Activated naive CD4-positive, alpha-beta T cell treated with anti-CD3 and anti-CD28 coated beads for 36 hours (primary cell): Measurements from ENCODE around the gene CDCP2. TPM values are rescaled to one million over a fixed set of nuclear protein-coding genes. Genes with fewer than 3 reads are reported as not detected.

Experiments
- CTCF ChIA-PET: fragments of 350-600 bp; sonication (Branson Sonifier 250); formaldehyde crosslinking; loops from one replicate; lab custom pipeline; 2021; ENCODE audit warnings: antibody characterized with exemption; lab: Charles Lee
- DNase-seq: peaks from one replicate; pipeline ENCODE4 v3.0.0-alpha.2; 2020
- H3K27ac Mint-ChIP-seq: one replicate; pipeline ENCODE4 v1.8.0; 2021; ENCODE audit warnings: mild to moderate bottlenecking, mixed read lengths
- H3K27me3 Mint-ChIP-seq: one replicate; pipeline ENCODE4 v1.8.0; 2021; ENCODE audit warnings: low read depth, mixed read lengths
- H3K36me3 Mint-ChIP-seq: one replicate; pipeline ENCODE4 v1.8.0; 2021; ENCODE audit warnings: low read depth, mixed read lengths
- H3K4me1 Mint-ChIP-seq: one replicate; pipeline ENCODE4 v1.8.0; 2021; ENCODE audit warnings: low read depth, mixed read lengths
- H3K4me3 Mint-ChIP-seq: one replicate; pipeline ENCODE4 v1.8.0; 2021; ENCODE audit warnings: mild to moderate bottlenecking, moderate library complexity, mixed read lengths
- H3K9me3 Mint-ChIP-seq: one replicate; pipeline ENCODE4 v1.8.0; 2021; ENCODE audit warnings: mixed read lengths
- intact Hi-C: fragments of 100-400 bp; cut with micrococcal nuclease; formaldehyde crosslinking; loops from one replicate; pipeline ENCODE4 v1.15.1; 2023
- total RNA-seq, 2 experiments: library from RNA; stranded (reverse); gene quantifications; one replicate each; pipeline ENCODE4 v1.2.3, GENCODE V29; 2021

The CDCP2 gene
- total RNA-seq, 2 experiments from 2014 or later = not detected

GRCh38 chr1:54149734-54150133, 3.1 kb downstream of the CDCP2 start:
- H3K27me3 Mint-ChIP-seq = no peaks in the 10 kb centered on the region
- H3K4me1 Mint-ChIP-seq = no peaks in the 10 kb centered on the region
- H3K9me3 Mint-ChIP-seq = no peaks in the 10 kb centered on the region
- intact Hi-C loops = no loop called here
- H3K36me3 Mint-ChIP-seq = no peaks in the 10 kb centered on the region
- no peak overlapping the region for H3K4me3 Mint-ChIP-seq
- H3K27ac Mint-ChIP-seq = no peak overlapping the region
- CTCF ChIA-PET = no interaction called here
- DNase-seq = no peak

GRCh38 chr1:54144366-54144765, 8.4 kb downstream of the CDCP2 start:
- CTCF ChIA-PET = no interaction called here
- H3K9me3 Mint-ChIP-seq = no peaks in the 10 kb centered on the region
- intact Hi-C loops = no loop called here
- H3K27ac Mint-ChIP-seq = no peak overlapping the region
- H3K36me3 Mint-ChIP-seq = no peaks in the 10 kb centered on the region
- no peaks in the 10 kb centered on the region for H3K4me1 Mint-ChIP-seq
- no peak overlapping the region for H3K4me3 Mint-ChIP-seq
- H3K27me3 Mint-ChIP-seq = no peaks in the 10 kb centered on the region
- no peak for DNase-seq

- Mint-ChIP-seq H3K27me3 (no peaks in the 10 kb centered on the region), H3K36me3 (no peaks in the 10 kb centered on the region), H3K9me3 (no peaks in the 10 kb centered on the region), H3K4me3 (no peak overlapping the region), H3K4me1 (no peaks in the 10 kb centered on the region), H3K27ac (no peak overlapping the region)
- CTCF ChIA-PET = no interaction called here
- intact Hi-C loops = no loop called here
- no peak for DNase-seq
Observed at GRCh38 chr1:54142146-54142900, 10.5 kb downstream of the CDCP2 start.

GRCh38 chr1:54139711-54140110, 13.1 kb downstream of the CDCP2 start:
- intact Hi-C loops = no loop called here
- no peak overlapping the region for H3K27ac Mint-ChIP-seq
- H3K4me1 Mint-ChIP-seq = no peaks in the 10 kb centered on the region

GRCh38 chr1:54138994-54139393, 13.8 kb downstream of the CDCP2 start:
- Mint-ChIP-seq H3K9me3 (no peaks in the 10 kb centered on the region), H3K4me3 (no peak overlapping the region), H3K27me3 (no peaks in the 10 kb centered on the region), H3K36me3 (no peaks in the 10 kb centered on the region), H3K4me1 (no peaks in the 10 kb centered on the region), H3K27ac (no peak overlapping the region)
- CTCF ChIA-PET = no interaction called here
- DNase-seq = no peak
- intact Hi-C loops = no loop called here

More at GRCh38 chr1:54139711-54140110, 13.1 kb downstream of the CDCP2 start:
- DNase-seq = no peak
- H3K27me3 Mint-ChIP-seq = no peaks in the 10 kb centered on the region
- CTCF ChIA-PET = no interaction called here
- H3K9me3 Mint-ChIP-seq = no peaks in the 10 kb centered on the region
- no peak overlapping the region for H3K4me3 Mint-ChIP-seq
- no peaks in the 10 kb centered on the region for H3K36me3 Mint-ChIP-seq

- CTCF ChIA-PET = no interaction called here
- Mint-ChIP-seq H3K4me3 (no peak overlapping the region), H3K9me3 (no peaks in the 10 kb centered on the region), H3K27me3 (no peaks in the 10 kb centered on the region), H3K4me1 (no peaks in the 10 kb centered on the region), H3K36me3 (no peaks in the 10 kb centered on the region), H3K27ac (no peak overlapping the region)
- DNase-seq = no peak
- intact Hi-C loops = no loop called here
Observed at GRCh38 chr1:54137534-54138061, 15.2 kb downstream of the CDCP2 start.

GRCh38 chr1:54136963-54137533, 15.8 kb downstream of the CDCP2 start:
- DNase-seq = no peak
- Mint-ChIP-seq H3K4me1 (no peaks in the 10 kb centered on the region), H3K27me3 (no peaks in the 10 kb centered on the region), H3K4me3 (no peak overlapping the region), H3K9me3 (no peaks in the 10 kb centered on the region), H3K27ac (no peak overlapping the region), H3K36me3 (no peaks in the 10 kb centered on the region)
- intact Hi-C loops = no loop called here
- CTCF ChIA-PET = no interaction called here

- CTCF ChIA-PET = no interaction called here
- no peaks in the 10 kb centered on the region for H3K4me1 Mint-ChIP-seq
- intact Hi-C loops = no loop called here
Observed at GRCh38 chr1:54136269-54136896, 16.4 kb downstream of the CDCP2 start.

GRCh38 chr1:54135436-54136120, 17.2 kb downstream of the CDCP2 start:
- Mint-ChIP-seq H3K9me3 (no peaks in the 10 kb centered on the region), H3K27me3 (no peaks in the 10 kb centered on the region), H3K36me3 (no peaks in the 10 kb centered on the region), H3K4me3 (no peak overlapping the region), H3K27ac (no peak overlapping the region), H3K4me1 (no peaks in the 10 kb centered on the region)
- CTCF ChIA-PET = interaction anchor here (0.7 kb wide), 1 partner anchor 11 kb away, joined by 3 read pairs; no protein-coding TSS in a partner anchor
- no peak for DNase-seq
- intact Hi-C loops = no loop called here

More at GRCh38 chr1:54136269-54136896, 16.4 kb downstream of the CDCP2 start:
- Mint-ChIP-seq H3K9me3 (no peaks in the 10 kb centered on the region), H3K4me3 (no peak overlapping the region), H3K36me3 (no peaks in the 10 kb centered on the region), H3K27ac (no peak overlapping the region), H3K27me3 (no peaks in the 10 kb centered on the region)
- DNase-seq = no peak

GRCh38 chr1:54134295-54134694, 18.5 kb downstream of the CDCP2 start:
- intact Hi-C loops = loop anchor here (5.0 kb wide), 1 partner anchor 48 kb away; no protein-coding TSS in a partner anchor
- Mint-ChIP-seq H3K36me3 (no peaks in the 10 kb centered on the region), H3K9me3 (no peaks in the 10 kb centered on the region), H3K4me3 (no peak overlapping the region), H3K27me3 (no peaks in the 10 kb centered on the region), H3K27ac (no peak overlapping the region), H3K4me1 (no peaks in the 10 kb centered on the region)
- DNase-seq = no peak
- CTCF ChIA-PET = interaction anchor here (0.6 kb wide), 1 partner anchor 64 kb away, joined by 3 read pairs; no protein-coding TSS in a partner anchor

GRCh38 chr1:54132495-54132894, 20.3 kb downstream of the CDCP2 start:
- DNase-seq = no peak
- Mint-ChIP-seq H3K9me3 (no peaks in the 10 kb centered on the region), H3K4me1 (no peaks in the 10 kb centered on the region), H3K4me3 (no peak overlapping the region), H3K27me3 (no peaks in the 10 kb centered on the region), H3K27ac (no peak overlapping the region), H3K36me3 (no peaks in the 10 kb centered on the region)
- CTCF ChIA-PET = interaction anchor here (1.6 kb wide), 1 partner anchor 272 kb away, joined by 5 read pairs; no protein-coding TSS in a partner anchor
- intact Hi-C loops = loop anchor here (5.0 kb wide), 1 partner anchor 50 kb away; no protein-coding TSS in a partner anchor

GRCh38 chr1:54131419-54131818, 21.4 kb downstream of the CDCP2 start:
- Mint-ChIP-seq H3K9me3 (no peaks in the 10 kb centered on the region), H3K4me1 (no peaks in the 10 kb centered on the region), H3K27ac (no peak overlapping the region), H3K4me3 (no peak overlapping the region), H3K36me3 (no peaks in the 10 kb centered on the region), H3K27me3 (no peaks in the 10 kb centered on the region)
- intact Hi-C loops = loop anchor here (5.0 kb wide), 1 partner anchor 51 kb away; no protein-coding TSS in a partner anchor
- CTCF ChIA-PET = interaction anchor here (0.6 to 1.6 kb wide), 3 partner anchors 12 to 298 kb away, joined by 4 to 5 read pairs (median 5); no protein-coding TSS in a partner anchor
- DNase-seq = no peak
